IPS-NIHi11 (cell line): ENCODE data around the gene UNC5C.
"Not testable (repeated sequence)": the region's sequence is repeated elsewhere in the genome, so short reads cannot be mapped to it uniquely, and the experiment has no call there.

Experiments
- DNase-seq: peaks from one replicate; pipeline ENCODE4 v3.0.0; 2012; ENCODE audit warnings: mixed read lengths, low spot score

UNC5C gene

GRCh38 chr4:95178938-95179337, 369.8 kb downstream of the UNC5C start:
- DNase-seq: no peak

- not testable (repeated sequence) for DNase-seq
Measured at GRCh38 chr4:95171377-95171776, 377.4 kb downstream of the UNC5C start.

DNA sequence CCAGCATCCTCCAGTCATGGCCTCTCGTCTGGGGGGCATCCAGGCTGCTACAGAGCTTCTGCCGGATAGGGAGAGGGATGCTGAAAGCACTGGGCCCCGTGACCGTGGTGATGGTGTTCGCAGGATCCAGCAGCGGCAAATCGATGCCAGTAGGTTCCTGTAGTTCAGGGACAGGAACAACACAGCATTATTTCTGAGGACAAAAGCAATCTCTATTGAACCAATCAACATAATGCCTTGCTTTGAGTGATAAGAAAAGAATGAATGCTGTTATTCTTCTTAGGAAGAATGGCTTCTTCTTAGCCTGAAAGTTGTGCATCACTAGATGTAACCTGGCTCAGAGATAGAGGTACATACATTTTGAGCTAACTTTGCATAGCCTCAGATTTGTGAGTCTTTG, 378.6 kb downstream of the UNC5C start:
- DNase-seq: no peak

DNA sequence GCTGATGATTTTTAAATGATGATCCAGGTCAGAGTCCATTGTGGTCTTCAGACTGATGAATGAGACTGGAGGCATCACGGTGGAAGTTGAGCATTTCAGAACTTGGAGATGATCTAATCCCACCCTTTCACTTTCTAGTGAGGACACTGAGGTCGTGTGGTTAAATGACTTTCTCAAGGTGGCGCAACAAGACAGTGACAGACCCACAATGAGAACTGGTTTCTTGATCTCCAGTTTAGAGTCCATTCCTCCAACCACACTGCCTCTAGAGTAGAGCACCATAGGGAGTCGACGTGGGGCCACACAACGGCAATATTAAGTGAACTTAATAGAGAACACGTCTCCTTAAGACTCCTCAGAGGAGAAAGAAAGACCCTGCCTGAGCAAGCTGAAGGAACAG, 381.0 kb downstream of the UNC5C start:
- no peak for DNase-seq

- peak; percentile 60 for DNase-seq
Measured at GRCh38 chr4:95165926-95166524, 382.7 kb downstream of the UNC5C start.

DNA sequence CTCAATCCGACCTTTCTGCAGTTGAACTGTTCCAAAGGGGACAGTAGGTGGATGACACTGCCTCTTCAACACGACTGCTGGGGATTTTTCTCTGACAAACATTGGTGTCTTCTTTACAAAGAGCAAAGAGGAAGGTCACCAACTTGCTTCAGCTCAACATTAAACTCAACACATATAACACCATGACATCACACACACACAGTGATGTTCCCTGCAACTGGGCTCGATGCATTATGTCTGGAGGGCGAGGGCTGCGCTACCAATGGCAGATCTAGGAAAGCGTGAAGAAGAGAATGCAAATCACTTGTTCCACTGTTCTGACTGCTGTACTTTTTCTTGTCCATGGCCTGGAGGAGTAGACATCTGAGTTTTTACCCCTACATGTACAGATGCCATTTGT, 385.9 kb downstream of the UNC5C start:
- no peak for DNase-seq

DNA sequence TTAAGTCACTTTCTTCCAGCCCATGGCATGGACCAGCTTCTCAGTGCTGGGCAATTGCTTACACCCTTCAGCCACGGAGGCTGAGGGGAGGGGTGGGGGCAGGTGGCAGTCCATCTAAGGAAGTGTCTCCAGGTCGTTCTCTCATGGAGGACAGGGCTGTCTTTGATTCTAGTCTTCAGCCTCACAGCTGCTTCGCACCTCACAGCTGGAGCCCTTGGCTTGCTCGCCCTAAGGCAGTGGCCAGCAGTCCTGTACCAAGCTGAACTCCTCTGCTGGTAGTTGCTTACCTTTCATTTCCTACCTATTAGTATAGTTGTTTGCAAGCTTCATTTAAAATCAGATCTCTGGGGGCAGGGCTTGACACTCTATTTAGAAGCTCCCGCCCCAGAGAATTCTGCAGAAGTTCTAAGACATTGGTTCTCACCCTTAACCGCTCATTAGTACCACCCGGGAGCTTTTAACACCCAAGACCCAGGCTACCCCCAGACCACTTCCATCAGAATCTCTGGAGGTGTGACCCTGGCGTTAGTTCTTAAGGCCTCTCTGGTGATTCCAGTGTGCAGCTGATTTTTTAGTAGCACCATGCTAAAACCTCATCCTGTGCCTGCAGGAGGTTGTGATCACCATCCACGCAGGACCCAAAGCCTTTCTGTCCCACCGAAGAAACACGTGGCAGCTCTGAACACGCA, 386.8 kb downstream of the UNC5C start:
- no peak for DNase-seq

DNA sequence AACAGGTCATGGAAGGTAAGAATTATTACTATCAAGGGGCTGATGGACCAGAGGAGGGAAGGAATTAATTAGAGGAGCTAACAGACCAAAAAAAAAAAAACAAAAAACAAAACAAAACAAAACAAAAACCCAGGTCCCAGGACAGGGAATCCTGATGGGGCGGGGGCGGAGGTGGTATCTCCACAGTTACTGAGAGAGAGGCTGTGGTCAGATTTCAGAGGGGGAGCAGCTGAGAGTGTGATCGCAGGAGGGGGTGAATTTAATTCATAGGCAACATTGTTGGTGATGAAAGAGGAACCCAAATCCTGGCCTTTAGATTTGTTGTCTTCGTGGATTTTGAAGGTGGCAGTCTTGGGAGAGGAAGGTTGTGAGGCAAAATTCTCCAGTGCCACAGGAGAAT, 389.4 kb downstream of the UNC5C start:
- DNase-seq: no peak

GRCh38 chr4:95158626-95159025, 390.1 kb downstream of the UNC5C start:
- no peak for DNase-seq

- DNase-seq: no peak
Measured at GRCh38 chr4:95158045-95158444, 390.7 kb downstream of the UNC5C start.

GRCh38 chr4:95157596-95157995, 391.2 kb downstream of the UNC5C start:
- no peak for DNase-seq

GRCh38 chr4:95156452-95156765, 392.4 kb downstream of the UNC5C start:
- no peak for DNase-seq

DNA sequence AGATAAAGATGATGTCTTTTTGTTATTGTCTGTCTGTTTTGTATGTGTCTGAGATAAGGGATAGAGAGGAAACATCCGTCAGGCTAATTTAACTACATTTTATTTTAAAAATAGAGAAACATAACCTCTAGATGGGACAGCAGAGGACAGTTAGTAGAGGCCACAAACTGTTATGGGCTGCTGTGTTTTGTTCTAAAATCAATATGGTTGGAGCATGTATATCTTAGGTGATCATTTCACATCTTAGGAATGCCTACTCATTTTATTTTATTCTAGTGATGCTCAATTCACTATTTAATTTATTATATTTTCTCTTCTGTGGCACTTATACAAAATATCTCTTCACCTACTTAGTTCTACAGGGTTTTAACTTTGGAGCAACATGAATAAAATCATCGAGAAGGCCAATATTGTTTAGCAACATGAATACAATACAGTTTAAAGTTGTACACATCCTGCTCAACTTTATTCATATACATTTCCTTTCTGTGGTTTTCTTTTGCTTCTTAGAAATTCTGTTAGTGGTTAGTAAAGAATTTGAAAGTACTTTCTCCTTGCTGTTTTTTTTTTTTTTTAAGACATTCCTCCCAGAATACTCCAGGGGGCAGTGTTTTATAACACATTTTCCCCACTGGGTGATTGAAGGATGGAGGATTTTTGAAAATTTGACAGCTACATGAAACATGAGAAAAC, 392.9 kb downstream of the UNC5C start:
- peak; percentile 33 for DNase-seq

- DNase-seq: no peak
Measured at GRCh38 chr4:95153182-95153581, 395.6 kb downstream of the UNC5C start.

- DNase-seq: no peak
Measured at GRCh38 chr4:95151255-95151654, 397.5 kb downstream of the UNC5C start.

GRCh38 chr4:95142932-95143331, 405.8 kb downstream of the UNC5C start:
- DNase-seq: peak; percentile 34

DNA sequence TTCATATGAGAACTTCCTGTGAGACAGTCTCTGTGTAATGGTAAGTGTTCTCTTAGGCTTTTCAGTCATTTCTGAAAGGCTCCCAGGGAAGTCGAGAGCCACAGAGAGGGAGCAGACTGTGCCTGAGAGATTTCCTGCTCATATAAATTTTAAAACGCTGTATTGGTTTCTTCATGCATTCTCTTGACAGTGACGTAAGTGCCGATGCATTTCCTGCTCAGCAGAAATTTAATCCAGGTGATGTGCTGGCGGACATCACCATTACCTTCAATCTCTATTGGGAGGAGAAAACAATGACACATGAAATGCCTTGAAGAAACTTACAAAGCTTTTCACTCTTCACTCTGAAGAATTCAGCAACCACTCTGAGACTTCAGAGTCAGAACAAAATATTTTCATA, 407.4 kb downstream of the UNC5C start:
- DNase-seq: no peak

- DNase-seq: not testable (repeated sequence)
Measured at GRCh38 chr4:95139424-95139823, 409.3 kb downstream of the UNC5C start.

DNA sequence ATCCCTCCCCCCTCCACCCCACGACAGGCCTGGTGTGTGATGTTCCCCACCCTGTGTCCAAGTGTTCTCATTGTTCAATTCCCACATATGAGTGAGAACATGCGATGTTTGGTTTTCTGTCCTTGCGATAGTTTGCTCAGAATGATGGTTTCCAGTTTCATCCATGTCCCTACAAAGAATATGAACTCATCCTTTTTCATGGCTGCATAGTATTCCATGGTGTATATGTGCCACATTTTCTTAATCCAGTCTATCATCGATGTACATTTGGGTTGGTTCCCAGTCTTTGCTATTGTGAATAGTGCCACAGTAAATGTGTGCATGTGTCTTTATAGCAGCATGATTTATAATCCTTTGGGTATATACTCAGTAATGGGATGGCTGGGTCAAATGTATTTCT, 414.8 kb downstream of the UNC5C start:
- DNase-seq: not testable (repeated sequence)

DNA sequence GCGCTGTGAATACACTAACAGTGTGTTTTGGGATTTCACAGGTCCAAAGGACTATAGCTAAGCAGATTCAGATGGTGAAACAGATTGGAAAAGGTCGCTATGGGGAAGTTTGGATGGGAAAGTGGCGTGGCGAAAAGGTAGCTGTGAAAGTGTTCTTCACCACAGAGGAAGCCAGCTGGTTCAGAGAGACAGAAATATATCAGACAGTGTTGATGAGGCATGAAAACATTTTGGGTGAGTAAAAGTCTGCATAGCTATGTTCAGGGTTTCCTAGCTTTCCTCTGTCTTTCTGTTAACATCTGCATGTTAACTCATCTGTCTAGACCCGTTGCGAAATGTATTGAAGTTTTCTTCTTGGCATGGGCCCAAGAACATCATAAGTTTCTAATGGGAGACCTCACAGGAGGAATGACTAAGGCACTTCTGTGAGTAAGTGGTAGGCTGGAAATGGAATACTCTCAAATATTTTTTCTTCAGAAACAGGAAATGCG, 418.9 kb downstream of the UNC5C start:
- DNase-seq: no peak

GRCh38 chr4:95129031-95129430, 419.7 kb downstream of the UNC5C start:
- DNase-seq: no peak

- DNase-seq: peak; percentile 44
Measured at GRCh38 chr4:95124906-95125504, 423.8 kb downstream of the UNC5C start.

GRCh38 chr4:95122001-95122400, 426.8 kb downstream of the UNC5C start:
- no peak for DNase-seq
